NAMALWA (cell line): ENCODE measurements around the gene RAB11FIP3.
A peak's percentile ranks its signal among the peaks of the same experiment; 100 is the strongest.
"Not testable (repeated sequence)": the region's sequence is repeated elsewhere in the genome, so short reads cannot be mapped to it uniquely, and the experiment has no call there.

ENCODE experiments used
- DNase-seq: peaks from one replicate; pipeline ENCODE4 v3.0.0-alpha.2; 2015; ENCODE audit warnings: low spot score

The RAB11FIP3 gene

GRCh38 chr16:392450-393030, 32.9 kb upstream of the RAB11FIP3 start:
- no peak for DNase-seq

- DNase-seq = no peak
Measured at GRCh38 chr16:396199-396598, 29.2 kb upstream of the RAB11FIP3 start.

DNA sequence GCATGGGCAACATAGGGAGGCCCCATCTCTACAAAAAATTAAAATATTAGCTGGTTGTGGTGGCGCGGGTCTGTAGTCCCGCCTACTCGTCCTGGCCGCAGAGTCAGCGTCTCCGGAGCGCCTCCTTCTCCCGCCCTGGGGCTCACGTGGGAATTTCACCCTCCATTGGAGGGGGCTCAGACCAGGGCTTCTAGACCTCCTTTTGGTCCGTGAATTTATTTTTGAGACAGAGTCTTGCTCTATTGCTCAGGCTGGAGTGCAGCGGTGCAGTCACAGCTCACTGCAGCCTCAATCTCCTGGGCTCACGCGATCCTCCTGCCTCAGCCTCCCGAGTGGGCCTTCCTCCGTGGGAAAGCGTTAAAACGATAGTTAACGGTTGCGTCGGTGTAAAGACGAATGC, 28.8 kb upstream of the RAB11FIP3 start:
- peak; percentile 71 for DNase-seq

GRCh38 chr16:397135-397661, 28.3 kb upstream of the RAB11FIP3 start, which contains the start of gene NME4:
Gene NME4 (plus strand): TSS chr16:397199. CDS start chr16:397223, 24 bp downstream.
- DNase-seq = peak; percentile 64

DNA sequence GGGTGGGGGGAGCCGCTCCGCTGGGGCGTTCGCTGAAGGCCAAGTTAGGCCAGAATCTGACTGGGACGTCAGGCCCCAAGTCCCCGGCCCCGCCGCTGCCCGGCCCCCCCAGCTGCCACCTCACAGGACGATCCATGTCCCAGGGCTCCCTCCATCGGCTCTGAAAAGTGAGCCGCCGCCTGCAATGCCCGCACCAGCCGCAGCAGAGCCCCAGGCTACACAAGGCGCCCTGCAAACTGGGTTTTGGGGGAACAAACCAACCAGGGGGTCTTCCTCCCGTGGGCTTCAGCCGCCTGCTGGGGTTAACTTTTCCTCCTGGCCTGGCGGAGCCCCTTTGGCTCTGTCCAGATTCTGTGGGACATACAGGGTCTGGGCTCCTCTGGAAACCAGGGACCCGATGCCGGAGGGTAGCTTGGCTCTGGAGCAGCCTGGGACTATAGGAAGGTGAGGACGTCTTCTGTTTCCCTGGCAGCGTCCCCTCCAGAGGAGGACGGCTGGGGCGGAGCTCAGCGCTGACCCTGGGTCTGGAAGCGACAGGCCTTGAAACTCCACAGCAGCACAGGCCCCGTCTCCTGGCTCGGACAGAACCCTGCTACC, 27.6 kb upstream of the RAB11FIP3 start:
- DNase-seq = no peak

- DNase-seq = no peak
Measured at GRCh38 chr16:398561-399339, 26.7 kb upstream of the RAB11FIP3 start.

- no peak for DNase-seq
Measured at GRCh38 chr16:399340-400019, 26.0 kb upstream of the RAB11FIP3 start.

DNA sequence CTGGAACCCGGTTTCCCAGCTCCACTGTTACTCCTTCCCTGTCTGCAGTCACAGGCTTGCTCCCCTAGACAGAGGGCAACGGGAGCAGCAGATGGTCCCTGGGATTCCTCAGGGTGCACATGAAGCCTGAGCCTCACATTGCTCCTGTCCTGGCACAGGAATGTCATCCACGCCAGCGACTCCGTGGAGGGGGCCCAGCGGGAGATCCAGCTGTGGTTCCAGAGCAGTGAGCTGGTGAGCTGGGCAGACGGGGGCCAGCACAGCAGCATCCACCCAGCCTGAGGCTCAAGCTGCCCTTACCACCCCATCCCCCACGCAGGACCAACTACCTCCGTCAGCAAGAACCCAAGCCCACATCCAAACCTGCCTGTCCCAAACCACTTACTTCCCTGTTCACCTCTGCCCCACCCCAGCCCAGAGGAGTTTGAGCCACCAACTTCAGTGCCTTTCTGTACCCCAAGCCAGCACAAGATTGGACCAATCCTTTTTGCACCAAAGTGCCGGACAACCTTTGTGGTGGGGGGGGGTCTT, 25.3 kb upstream of the RAB11FIP3 start:
- DNase-seq = no peak

GRCh38 chr16:401468-402348, 23.7 kb upstream of the RAB11FIP3 start, which contains the start of gene DECR2:
Gene DECR2 (plus strand): TSS chr16:401885. CDS start chr16:401964, 79 bp downstream.
- DNase-seq = peak; percentile 88

DNA sequence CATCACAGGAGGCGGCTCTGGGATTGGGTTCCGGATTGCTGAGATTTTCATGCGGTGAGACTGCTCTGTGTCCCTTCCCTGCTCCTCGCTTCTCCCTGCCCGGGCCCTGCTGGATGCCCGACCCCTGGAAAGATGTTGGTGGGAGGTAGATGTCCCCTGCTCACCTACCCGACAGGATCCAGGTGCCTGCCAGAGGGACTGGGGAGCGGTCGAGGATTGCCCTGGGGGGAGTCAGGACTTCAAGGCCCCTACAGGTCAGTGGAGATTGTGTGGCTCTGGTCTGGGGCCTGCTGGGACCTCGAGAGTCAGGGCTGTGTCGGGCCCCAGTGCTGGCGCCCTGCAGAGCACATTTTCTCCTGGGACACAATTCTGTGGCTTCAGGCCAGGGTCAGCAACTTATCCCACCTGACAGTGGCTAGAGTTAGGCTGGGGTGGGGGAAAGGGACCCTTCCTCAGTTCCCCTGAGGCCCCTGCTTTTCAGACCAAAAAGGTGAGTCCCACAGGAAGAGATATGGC, 20.4 kb upstream of the RAB11FIP3 start:
- no peak for DNase-seq

GRCh38 chr16:405548-406506, 19.6 kb upstream of the RAB11FIP3 start:
- no peak for DNase-seq

GRCh38 chr16:407253-407652, 18.2 kb upstream of the RAB11FIP3 start:
- no peak for DNase-seq

DNA sequence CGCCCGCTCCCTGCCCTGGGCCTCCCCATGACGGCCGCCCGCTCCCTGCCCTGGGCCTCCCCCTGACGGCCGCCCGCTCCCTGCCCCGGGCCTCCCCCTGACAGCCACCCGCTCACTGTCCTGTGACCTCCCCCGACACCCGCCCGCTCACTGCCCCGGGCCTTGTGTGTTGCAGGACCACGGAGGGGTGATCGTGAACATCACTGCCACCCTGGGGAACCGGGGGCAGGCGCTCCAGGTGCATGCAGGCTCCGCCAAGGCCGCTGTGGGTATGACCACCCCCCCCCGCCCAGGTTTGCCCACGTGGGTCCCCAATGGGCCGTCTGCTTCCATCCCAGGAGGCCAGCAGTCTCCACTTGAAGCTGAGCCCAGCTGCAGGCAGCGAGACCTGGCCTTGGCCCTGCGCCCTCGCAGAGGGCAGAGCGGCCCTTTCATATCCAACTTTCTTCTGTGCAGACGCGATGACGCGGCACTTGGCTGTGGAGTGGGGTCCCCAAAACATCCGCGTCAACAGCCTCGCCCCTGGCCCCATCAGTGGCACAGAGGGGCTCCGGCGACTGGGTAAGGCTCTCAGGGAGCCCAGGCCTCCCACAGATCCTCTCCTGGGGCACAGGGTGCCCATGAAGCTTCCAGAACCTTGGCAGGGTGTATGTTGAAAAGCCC, 14.8 kb upstream of the RAB11FIP3 start:
- no peak for DNase-seq

GRCh38 chr16:411576-412265, 13.7 kb upstream of the RAB11FIP3 start:
- DNase-seq = no peak

DNA sequence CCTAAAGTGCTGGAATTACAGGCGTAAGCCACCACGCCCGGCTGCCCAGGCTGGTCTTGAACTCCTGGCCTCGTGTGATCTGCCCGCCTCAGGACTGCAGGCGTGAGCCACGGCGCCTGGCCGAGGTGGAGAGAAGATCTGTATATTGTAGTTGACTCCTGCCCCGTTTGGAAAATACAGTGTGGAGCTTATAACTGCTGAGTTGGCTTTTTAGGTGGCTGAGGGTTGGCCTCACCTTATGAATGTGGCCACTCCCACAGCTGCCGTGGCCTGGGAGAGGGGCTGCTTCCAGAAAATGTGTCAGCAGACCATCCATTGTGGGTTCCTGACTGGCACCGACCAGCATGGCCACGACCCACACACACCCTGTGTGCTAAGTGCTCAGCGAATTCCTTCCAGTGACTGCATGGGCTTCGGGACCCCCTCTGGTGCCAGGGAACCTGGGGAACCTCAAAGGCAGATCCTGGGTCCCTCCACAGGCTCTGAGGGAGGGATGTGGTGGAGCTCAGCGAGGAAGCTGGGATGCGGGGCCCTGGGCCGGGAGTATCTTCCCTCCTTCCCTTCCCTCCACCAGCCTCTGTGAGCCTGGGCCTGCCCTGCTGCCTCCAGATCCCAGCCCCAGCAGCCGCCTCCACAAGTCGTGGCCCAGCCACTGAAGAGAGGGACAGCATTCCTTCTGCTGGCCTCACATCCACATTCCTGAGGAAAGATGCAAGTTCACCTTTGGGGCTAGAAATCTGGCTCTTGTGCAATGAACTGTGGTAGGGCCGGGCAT, 10.9 kb upstream of the RAB11FIP3 start:
- DNase-seq = no peak

DNA sequence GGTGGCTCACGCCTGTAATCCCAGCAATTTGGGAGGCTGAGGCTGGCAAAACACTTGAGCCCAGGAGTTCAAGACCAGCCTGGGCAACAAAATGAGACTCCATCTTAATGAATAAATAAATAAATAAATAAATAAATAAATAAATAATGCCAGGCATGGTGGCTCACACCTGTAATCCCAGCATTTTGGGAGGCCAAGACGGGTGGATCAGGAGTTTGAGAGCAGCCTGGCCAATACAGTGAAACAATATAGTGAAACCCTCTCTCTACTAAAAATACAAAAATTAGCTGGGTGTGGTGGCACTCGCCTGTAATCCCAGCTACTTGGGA, 10.3 kb upstream of the RAB11FIP3 start:
- DNase-seq = not testable (repeated sequence)

DNA sequence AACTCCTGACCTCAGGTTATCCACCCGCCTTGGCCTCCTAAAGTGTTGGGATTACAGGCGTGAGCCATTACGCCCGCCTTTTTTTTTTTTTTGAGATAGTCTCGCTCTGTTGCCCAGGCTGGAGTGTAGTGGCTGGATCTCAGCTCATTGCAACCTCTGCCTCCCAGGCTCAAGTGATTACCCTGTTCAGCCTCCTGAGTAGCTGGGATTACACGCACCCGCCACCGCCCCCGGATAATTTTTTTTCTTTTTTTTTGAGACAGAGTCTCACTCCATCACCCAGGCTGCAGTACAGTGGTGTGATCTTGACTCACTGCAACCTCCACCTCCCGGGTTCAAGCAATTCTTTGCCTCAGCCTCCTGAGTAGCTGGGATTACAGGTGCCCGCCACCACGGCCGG, 3.3 kb upstream of the RAB11FIP3 start:
- not testable (repeated sequence) for DNase-seq
